OCI-LY1 (cell line): ENCODE data around the gene PRDM15.

Experiments
- H2AFZ ChIP-seq: fragments of 200-600 bp; sonication (generic), shearing (Covaris generic); 2 replicates; pipeline ENCODE4 v1.6.0; 2014; ENCODE audit warnings: antibody characterized with exemption, mild to moderate bottlenecking, low read length
- H3F3A ChIP-seq: fragments of 200-600 bp; sonication (generic), shearing (Covaris generic); 2 replicates; pipeline ENCODE4 v1.6.0; 2014; ENCODE audit warnings: mild to moderate bottlenecking, antibody characterized with exemption, low read length, moderate library complexity; ENCODE audit not compliant: insufficient read depth
- H3K27ac ChIP-seq: fragments of 200-600 bp; sonication (generic); 2 replicates; pipeline ENCODE4 v1.5.1; 2014; ENCODE audit warnings: low read length, mixed run types, mild to moderate bottlenecking, low read depth; ENCODE audit not compliant: poor library complexity, severe bottlenecking
- H3K27me3 ChIP-seq: fragments of 200-600 bp; sonication (generic); 2 replicates; pipeline ENCODE4 v1.6.0; 2014; ENCODE audit warnings: antibody characterized with exemption, mild to moderate bottlenecking, low read length, moderate library complexity; ENCODE audit not compliant: insufficient read depth
- H3K36me3 ChIP-seq: fragments of 200-600 bp; sonication (generic); 2 replicates; pipeline ENCODE4 v1.6.1; 2014; ENCODE audit warnings: mild to moderate bottlenecking, antibody characterized with exemption, low read length, moderate library complexity, mixed read lengths; ENCODE audit not compliant: insufficient read depth
- H3K4me1 ChIP-seq: fragments of 200-600 bp; sonication (generic); 2 replicates; pipeline ENCODE4 v1.5.1; 2014; ENCODE audit warnings: mild to moderate bottlenecking, low read length, moderate library complexity; ENCODE audit not compliant: insufficient read depth, severe bottlenecking
- H3K4me2 ChIP-seq: fragments of 200-600 bp; sonication (generic), shearing (Covaris generic); 2 replicates; pipeline ENCODE4 v1.6.1; 2014; ENCODE audit warnings: low read length
- H3K4me3 ChIP-seq: fragments of 200-600 bp; sonication (generic); 2 replicates; pipeline ENCODE4 v1.5.1; 2014; ENCODE audit warnings: low read length, low read depth, mild to moderate bottlenecking, mixed read lengths; ENCODE audit not compliant: poor library complexity, severe bottlenecking
- H3K79me2 ChIP-seq: fragments of 200-600 bp; shearing (Covaris generic); 2 replicates; pipeline ENCODE4 v1.6.1; 2016; ENCODE audit warnings: mixed run types, low read length, mixed read lengths; ENCODE audit not compliant: insufficient read depth
- H3K9ac ChIP-seq: fragments of 200-600 bp; sonication (generic), shearing (Covaris generic); 2 replicates; pipeline ENCODE4 v1.6.1; 2014; ENCODE audit warnings: mild to moderate bottlenecking, low read length, mixed read lengths
- H3K9me2 ChIP-seq: fragments of 200-600 bp; sonication (generic), shearing (Covaris generic); 2 replicates; pipeline ENCODE4 v1.6.1; 2014; ENCODE audit warnings: low read depth, mild to moderate bottlenecking, low read length, mixed read lengths
- H3K9me3 ChIP-seq: fragments of 200-600 bp; shearing (Covaris generic); 2 replicates; pipeline ENCODE4 v1.6.1; 2014; ENCODE audit warnings: low read length, mixed read lengths
- H4K20me1 ChIP-seq: fragments of 200-600 bp; sonication (generic), shearing (Covaris generic); 2 replicates; pipeline ENCODE4 v1.6.0; 2016; ENCODE audit warnings: mild to moderate bottlenecking, low read length; ENCODE audit not compliant: insufficient read depth
- EZH2 ChIP-seq: fragments of 200-600 bp; sonication (generic), shearing (Covaris generic); IDR thresholded peaks from 2 replicates; pipeline ENCODE4 v1.8.0; 2017; ENCODE audit warnings: borderline replicate concordance, mixed run types, mild to moderate bottlenecking, antibody characterized with exemption, low read length, moderate library complexity, mixed read lengths
- TF ChIP-seq, protein P1 (sequence below): fragments of 200-600 bp; sonication (generic), shearing (Covaris generic); IDR thresholded peaks from 2 replicates; pipeline ENCODE4 v1.5.1; 2017; ENCODE audit warnings: mild to moderate bottlenecking, antibody characterized with exemption, low read length, moderate library complexity, mixed read lengths

Gene PRDM15

DNA sequence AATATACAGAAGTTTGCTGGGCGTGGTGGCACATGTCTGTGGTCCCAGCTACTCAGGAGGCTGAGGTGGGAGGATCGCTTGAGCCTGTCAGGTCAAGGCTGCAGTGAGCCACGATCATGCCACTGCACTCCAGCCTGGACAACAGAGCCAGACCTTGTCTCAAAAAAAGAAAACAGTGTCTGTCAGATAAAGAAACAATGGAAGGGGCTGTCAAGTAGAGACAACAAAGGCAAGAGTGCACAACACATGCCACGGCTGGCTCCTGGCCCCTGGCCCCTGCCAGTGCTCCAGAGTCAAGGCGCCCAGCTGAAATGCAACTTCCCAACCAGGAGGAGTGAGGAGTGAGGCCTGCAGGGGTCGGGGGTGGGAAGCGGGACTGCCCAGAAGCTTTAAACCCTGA lies 32.6 kb downstream of the PRDM15 start:
- no peaks in the 10 kb centered on the region for H4K20me1 ChIP-seq
- H3K4me1 ChIP-seq: peaks cover 47% of the 10 kb centered on the region
- H3K36me3 ChIP-seq: peaks cover 77% of the 10 kb centered on the region
- H3K79me2 ChIP-seq: no peaks in the 10 kb centered on the region
- no peaks in the 10 kb centered on the region for H3K9me2 ChIP-seq
- no peaks in the 10 kb centered on the region; the same call in 1 of the 2 replicates for H3F3A ChIP-seq
- H2AFZ ChIP-seq: no peak overlapping the region
- H3K4me3 ChIP-seq: no peak overlapping the region
- H3K4me2 ChIP-seq: no peak overlapping the region
- no peak overlapping the region for H3K9ac ChIP-seq
- peak overlapping the region; percentile 93 for H3K27ac ChIP-seq
- H3K9me3 ChIP-seq: no peaks in the 10 kb centered on the region
- no peaks in the 10 kb centered on the region for H3K27me3 ChIP-seq
- no peak for TF ChIP-seq EZH2
- TF ChIP-seq, protein P1, sequence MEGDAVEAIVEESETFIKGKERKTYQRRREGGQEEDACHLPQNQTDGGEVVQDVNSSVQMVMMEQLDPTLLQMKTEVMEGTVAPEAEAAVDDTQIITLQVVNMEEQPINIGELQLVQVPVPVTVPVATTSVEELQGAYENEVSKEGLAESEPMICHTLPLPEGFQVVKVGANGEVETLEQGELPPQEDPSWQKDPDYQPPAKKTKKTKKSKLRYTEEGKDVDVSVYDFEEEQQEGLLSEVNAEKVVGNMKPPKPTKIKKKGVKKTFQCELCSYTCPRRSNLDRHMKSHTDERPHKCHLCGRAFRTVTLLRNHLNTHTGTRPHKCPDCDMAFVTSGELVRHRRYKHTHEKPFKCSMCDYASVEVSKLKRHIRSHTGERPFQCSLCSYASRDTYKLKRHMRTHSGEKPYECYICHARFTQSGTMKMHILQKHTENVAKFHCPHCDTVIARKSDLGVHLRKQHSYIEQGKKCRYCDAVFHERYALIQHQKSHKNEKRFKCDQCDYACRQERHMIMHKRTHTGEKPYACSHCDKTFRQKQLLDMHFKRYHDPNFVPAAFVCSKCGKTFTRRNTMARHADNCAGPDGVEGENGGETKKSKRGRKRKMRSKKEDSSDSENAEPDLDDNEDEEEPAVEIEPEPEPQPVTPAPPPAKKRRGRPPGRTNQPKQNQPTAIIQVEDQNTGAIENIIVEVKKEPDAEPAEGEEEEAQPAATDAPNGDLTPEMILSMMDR: no peak

DNA sequence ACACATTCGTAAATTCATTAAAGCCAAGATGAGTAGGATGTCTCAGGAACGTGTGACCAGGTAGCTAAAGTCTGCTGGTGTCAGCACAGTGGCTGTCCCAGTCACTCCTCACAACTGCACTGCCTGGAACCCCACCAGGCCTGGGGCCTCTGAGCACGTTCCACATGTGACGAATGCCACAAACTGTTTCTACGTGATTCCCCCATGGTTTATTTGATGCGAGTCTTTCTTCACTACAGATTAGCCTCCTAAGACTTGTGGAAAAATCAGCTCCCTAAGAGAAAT lies 33.2 kb downstream of the PRDM15 start:
- Histone ChIP-seq H3K4me3 (no peak overlapping the region), H3K36me3 (peaks cover 77% of the 10 kb centered on the region), H3K27ac (peak overlapping the region; percentile 93), H3K9me3 (peaks cover 3% of the 10 kb centered on the region), H3K79me2 (no peaks in the 10 kb centered on the region), H3K9ac (peak overlapping the region; percentile 48; the same call in 1 of the 2 replicates), H3K27me3 (no peaks in the 10 kb centered on the region), H3K4me2 (peak overlapping the region; percentile 46; the same call in 1 of the 2 replicates), H3K9me2 (no peaks in the 10 kb centered on the region), H2AFZ (no peak overlapping the region), H4K20me1 (no peaks in the 10 kb centered on the region), H3F3A (no peaks in the 10 kb centered on the region; the same call in 1 of the 2 replicates), H3K4me1 (peaks cover 42% of the 10 kb centered on the region)
- TF ChIP-seq, protein P1: no peak
- no peak for TF ChIP-seq EZH2

DNA sequence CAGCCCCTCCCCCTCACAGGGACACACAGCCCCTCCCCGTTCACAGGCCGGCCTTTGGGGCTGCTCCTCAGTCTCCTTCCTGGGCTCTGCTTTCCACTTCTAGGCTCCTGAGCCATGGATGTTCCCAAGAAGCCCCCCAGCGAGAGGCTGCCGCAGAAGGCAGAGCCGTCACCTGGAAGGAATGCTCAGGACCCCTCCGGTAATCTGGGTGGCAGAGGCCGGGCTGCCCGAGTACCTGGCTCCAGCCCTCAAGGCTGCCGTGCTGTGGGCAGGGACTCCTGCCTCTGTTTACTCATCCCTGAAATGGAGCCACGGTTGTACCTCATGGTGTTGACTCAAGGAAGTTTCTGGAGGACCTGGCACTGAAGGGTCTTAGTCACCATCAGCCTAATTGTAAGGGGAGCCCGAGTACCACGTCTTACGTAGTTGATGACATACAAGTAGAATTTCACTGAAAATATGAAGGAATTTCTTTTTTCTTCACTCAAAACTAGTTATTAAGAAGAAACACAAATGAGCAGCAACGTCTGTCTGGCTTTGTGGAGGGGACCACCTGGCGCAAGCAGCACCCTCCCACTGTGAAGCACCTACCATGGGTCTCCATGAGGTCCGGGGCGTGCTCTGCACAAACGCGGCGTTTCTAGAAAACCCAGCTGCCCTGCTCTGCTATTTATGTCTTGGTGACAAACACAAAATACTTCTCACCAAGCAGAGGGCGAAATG lies 33.7 kb downstream of the PRDM15 start:
- H3K4me3 ChIP-seq: peak overlapping the region; percentile 10
- peak overlapping the region; percentile 93 for H3K27ac ChIP-seq
- H3K36me3 ChIP-seq: peaks cover 80% of the 10 kb centered on the region
- no peak overlapping the region for H2AFZ ChIP-seq
- peaks cover 41% of the 10 kb centered on the region for H3K4me1 ChIP-seq
- H3K9ac ChIP-seq: peak overlapping the region; percentile 48
- H3K27me3 ChIP-seq: no peaks in the 10 kb centered on the region
- H3F3A ChIP-seq: no peaks in the 10 kb centered on the region; the same call in 1 of the 2 replicates
- peaks cover 6% of the 10 kb centered on the region for H3K9me3 ChIP-seq
- H3K79me2 ChIP-seq: no peaks in the 10 kb centered on the region
- H4K20me1 ChIP-seq: no peaks in the 10 kb centered on the region
- peak overlapping the region; percentile 46 for H3K4me2 ChIP-seq
- H3K9me2 ChIP-seq: no peaks in the 10 kb centered on the region
- TF ChIP-seq, protein P1: no peak
